PFSK-1 (cell line): ENCODE measurements around the gene GMNC. TPM values are rescaled to one million over a fixed set of nuclear protein-coding genes. Genes with fewer than 3 reads are reported as not detected.

Experiments
- FOXP2 ChIP-seq: optimal IDR thresholded peaks from 2 replicates; pipeline ENCODE3; 2011; ENCODE audit warnings: borderline replicate concordance, control low read depth, inconsistent platforms; ENCODE audit not compliant: insufficient read depth; ENCODE audit errors: extremely low read length, extremely low read depth
- POLR2AphosphoS5 ChIP-seq: IDR thresholded peaks from 2 replicates; pipeline ENCODE4 v1.6.1; 2012; ENCODE audit warnings: low read depth, mild to moderate bottlenecking, control low read depth, low read length, moderate library complexity
- SIN3A ChIP-seq: IDR thresholded peaks from 2 replicates; pipeline ENCODE4 v1.6.1; 2012; ENCODE audit warnings: mild to moderate bottlenecking, low read length, moderate library complexity, borderline replicate concordance; ENCODE audit not compliant: insufficient read depth
- TAF1 ChIP-seq: IDR thresholded peaks from 2 replicates; pipeline ENCODE4 v1.6.1; 2012; ENCODE audit warnings: low read length, control low read depth, borderline replicate concordance; ENCODE audit not compliant: insufficient read depth
- polyA plus RNA-seq: library from polyadenylated mRNA; unstranded; fragments of >200 nt; gene quantifications from one replicate; pipeline ENCODE4 v1.2.1, GENCODE V29; 2012; ENCODE audit warnings: low read depth, missing spikeins; ENCODE audit not compliant: insufficient read length
- TF ChIP-seq, protein P1 (sequence below), 2 experiments: IDR thresholded peaks; 2 replicates each; pipeline versions ENCODE4 v1.6.1 to v1.8.0; 2011 to 2012; ENCODE audit warnings: low read depth in 2 of 2, low read length in 2 of 2, control low read depth in 1 of 2, inconsistent platforms in 1 of 2, mild to moderate bottlenecking in 1 of 2, moderate library complexity in 1 of 2; ENCODE audit not compliant: insufficient read depth in 1 of 2

GMNC gene, protein sequence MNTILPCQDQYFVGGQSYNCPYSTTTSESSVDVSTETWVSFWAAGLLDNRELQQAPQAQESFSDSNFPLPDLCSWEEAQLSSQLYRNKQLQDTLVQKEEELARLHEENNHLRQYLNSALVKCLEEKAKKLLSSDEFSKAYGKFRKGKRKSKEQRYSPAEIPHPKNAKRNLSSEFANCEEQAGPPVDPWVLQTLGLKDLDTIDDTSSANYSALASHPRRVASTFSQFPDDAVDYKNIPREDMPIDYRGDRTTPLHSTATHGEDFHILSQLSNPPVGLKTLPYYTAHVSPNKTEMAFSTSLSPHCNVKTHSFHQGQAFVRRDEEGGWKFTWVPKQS
- not detected for polyA plus RNA-seq

GRCh38 chr3:190862209-190863118, at the start of gene GMNC:
GMNC (minus strand) TSS chr3:190862694; CDS start chr3:190862615, 79 bp downstream.
- TF ChIP-seq POLR2AphosphoS5 (no peak), FOXP2 (no peak), TAF1 (no peak), SIN3A (no peak)
- TF ChIP-seq, protein P1, sequence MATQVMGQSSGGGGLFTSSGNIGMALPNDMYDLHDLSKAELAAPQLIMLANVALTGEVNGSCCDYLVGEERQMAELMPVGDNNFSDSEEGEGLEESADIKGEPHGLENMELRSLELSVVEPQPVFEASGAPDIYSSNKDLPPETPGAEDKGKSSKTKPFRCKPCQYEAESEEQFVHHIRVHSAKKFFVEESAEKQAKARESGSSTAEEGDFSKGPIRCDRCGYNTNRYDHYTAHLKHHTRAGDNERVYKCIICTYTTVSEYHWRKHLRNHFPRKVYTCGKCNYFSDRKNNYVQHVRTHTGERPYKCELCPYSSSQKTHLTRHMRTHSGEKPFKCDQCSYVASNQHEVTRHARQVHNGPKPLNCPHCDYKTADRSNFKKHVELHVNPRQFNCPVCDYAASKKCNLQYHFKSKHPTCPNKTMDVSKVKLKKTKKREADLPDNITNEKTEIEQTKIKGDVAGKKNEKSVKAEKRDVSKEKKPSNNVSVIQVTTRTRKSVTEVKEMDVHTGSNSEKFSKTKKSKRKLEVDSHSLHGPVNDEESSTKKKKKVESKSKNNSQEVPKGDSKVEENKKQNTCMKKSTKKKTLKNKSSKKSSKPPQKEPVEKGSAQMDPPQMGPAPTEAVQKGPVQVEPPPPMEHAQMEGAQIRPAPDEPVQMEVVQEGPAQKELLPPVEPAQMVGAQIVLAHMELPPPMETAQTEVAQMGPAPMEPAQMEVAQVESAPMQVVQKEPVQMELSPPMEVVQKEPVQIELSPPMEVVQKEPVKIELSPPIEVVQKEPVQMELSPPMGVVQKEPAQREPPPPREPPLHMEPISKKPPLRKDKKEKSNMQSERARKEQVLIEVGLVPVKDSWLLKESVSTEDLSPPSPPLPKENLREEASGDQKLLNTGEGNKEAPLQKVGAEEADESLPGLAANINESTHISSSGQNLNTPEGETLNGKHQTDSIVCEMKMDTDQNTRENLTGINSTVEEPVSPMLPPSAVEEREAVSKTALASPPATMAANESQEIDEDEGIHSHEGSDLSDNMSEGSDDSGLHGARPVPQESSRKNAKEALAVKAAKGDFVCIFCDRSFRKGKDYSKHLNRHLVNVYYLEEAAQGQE (IDR thresholded peaks at IDR 0.05; ENCODE audit: insufficient read depth in 1 of 2, low read depth in 2 of 2, low read length in 2 of 2): no peak

GRCh38 chr3:190911382-190911781, 48.9 kb upstream of the GMNC start:
- TF ChIP-seq, protein P1 (IDR thresholded peaks at IDR 0.05; ENCODE audit: insufficient read depth in 1 of 2, low read depth in 2 of 2, low read length in 2 of 2): no peak
- TF ChIP-seq SIN3A (no peak), TAF1 (no peak), POLR2AphosphoS5 (no peak), FOXP2 (no peak)

DNA sequence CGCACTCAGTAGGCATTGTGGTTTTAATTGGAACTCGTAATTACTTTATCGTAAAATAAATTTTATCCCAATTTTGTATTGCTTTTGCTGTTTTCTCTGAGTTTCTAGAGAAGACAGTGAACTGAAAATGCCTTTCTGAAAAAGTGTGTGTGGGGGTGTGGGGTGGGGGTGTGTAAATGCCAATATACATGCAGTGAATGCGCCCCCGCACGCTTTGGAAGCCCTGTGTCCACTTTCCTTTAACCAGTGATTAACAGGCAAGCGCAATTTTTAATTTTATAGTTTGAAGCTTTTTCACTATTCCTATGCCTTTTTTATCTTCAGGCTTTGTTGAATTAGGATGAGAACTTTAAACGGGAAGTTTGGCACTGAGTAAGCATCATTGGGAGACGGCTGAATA, 47.4 kb upstream of the GMNC start:
- TF ChIP-seq POLR2AphosphoS5 (no peak), SIN3A (no peak), FOXP2 (no peak), TAF1 (no peak)
- TF ChIP-seq, protein P1 (IDR thresholded peaks at IDR 0.05; ENCODE audit: insufficient read depth in 1 of 2, low read depth in 2 of 2, low read length in 2 of 2): no peak

DNA sequence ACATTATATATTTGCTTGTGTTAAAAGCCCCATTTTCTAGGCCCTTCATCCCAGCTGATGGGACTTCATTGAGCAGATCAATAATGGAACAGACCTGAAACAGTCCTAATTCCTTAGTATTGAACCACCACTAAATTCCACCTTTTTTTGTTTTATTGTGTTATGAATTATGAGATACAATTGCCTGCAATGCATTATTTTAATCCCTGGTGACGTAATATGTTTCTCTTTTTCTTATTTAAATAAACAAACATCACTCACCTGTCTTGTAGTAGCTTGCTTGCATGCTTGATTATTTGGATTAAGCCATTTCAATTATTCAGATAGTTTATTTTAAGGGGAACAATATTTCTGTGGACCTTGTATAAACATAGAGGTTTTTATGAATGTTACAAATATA, 40.7 kb upstream of the GMNC start:
- TF ChIP-seq TAF1: no peak
- no peak for TF ChIP-seq SIN3A
- TF ChIP-seq, protein P1 (IDR thresholded peaks at IDR 0.05; ENCODE audit: insufficient read depth in 1 of 2, low read depth in 2 of 2, low read length in 2 of 2): no peak
- no peak for TF ChIP-seq POLR2AphosphoS5
- no peak for TF ChIP-seq FOXP2
